Mammary epithelial cell (primary cell): ENCODE results near the gene CD2AP.

Source experiments
- CTCF ChIP-seq, 2 donors: IDR thresholded peaks in 1 of 2; conservative IDR thresholded peaks in 1 of 2; 2 replicates each; pipeline ENCODE4 v1.5.1; 2011 to 2012; ENCODE audit warnings: inconsistent platforms in 2 of 2, low read length in 2 of 2, mild to moderate bottlenecking in 2 of 2, control low read depth in 1 of 2, low read depth in 1 of 2; ENCODE audit not compliant: insufficient read depth in 1 of 2; ENCODE audit errors: extremely low read depth in 1 of 2
- EZH2 ChIP-seq: IDR thresholded peaks from 2 replicates; pipeline ENCODE4 v1.6.1; 2012; ENCODE audit warnings: low read length, inconsistent platforms, borderline replicate concordance

GRCh38 chr6:47495954-47496545, 18.5 kb downstream of the CD2AP start:
- TF ChIP-seq CTCF (conservative IDR thresholded peaks at IDR 0.05 in 1 of 2, IDR thresholded peaks at IDR 0.05 in 1 of 2; ENCODE audit: extremely low read depth in 1 of 2, insufficient read depth in 1 of 2, low read depth in 1 of 2, low read length in 2 of 2) (no peak), EZH2 (no peak)
